GM21576 (cell line): ENCODE measurements around the gene ARHGAP40.

Source experiments
- ATAC-seq: cut with Tn5 transposase; IDR thresholded peaks from one replicate; pipeline ENCODE4 v1.9.1; 2021; ENCODE audit warnings: mild to moderate bottlenecking, moderate library complexity; ENCODE audit not compliant: unreplicated experiment

ARHGAP40 gene

GRCh38 chr20:38601216-38602184, at the start of gene ARHGAP40:
Gene ARHGAP40 (plus strand): TSS chr20:38601809.
- no peak for ATAC-seq

- ATAC-seq: no peak
These were observed 46.6 kb upstream of the ARHGAP40 start for GRCh38 chr20:38554986-38555385.

GRCh38 chr20:38555395-38555794, 46.2 kb upstream of the ARHGAP40 start:
- ATAC-seq: no peak

- no peak for ATAC-seq
These were observed 44.4 kb upstream of the ARHGAP40 start for GRCh38 chr20:38557174-38557573.

- no peak for ATAC-seq
These were observed 42.8 kb upstream of the ARHGAP40 start for GRCh38 chr20:38558596-38559360.

GRCh38 chr20:38559764-38560163, 41.8 kb upstream of the ARHGAP40 start:
- no peak for ATAC-seq

- ATAC-seq: no peak
These were observed 37.7 kb upstream of the ARHGAP40 start for GRCh38 chr20:38563802-38564431.

- ATAC-seq: no peak
These were observed 36.9 kb upstream of the ARHGAP40 start for GRCh38 chr20:38564680-38565079.

GRCh38 chr20:38566036-38566598, 35.5 kb upstream of the ARHGAP40 start:
- ATAC-seq: no peak

GRCh38 chr20:38569747-38570525, 31.7 kb upstream of the ARHGAP40 start:
- ATAC-seq: no peak

- ATAC-seq: no peak
These were observed 28.2 kb upstream of the ARHGAP40 start for GRCh38 chr20:38573413-38573812.

- ATAC-seq: no peak
These were observed 22.2 kb upstream of the ARHGAP40 start for GRCh38 chr20:38579219-38579910.

GRCh38 chr20:38579921-38580320, 21.7 kb upstream of the ARHGAP40 start:
- ATAC-seq: no peak

GRCh38 chr20:38581013-38581412, 20.6 kb upstream of the ARHGAP40 start, which contains the start of gene ADIG:
Gene ADIG (plus strand): TSS chr20:38581197. CDS start chr20:38581251, 54 bp downstream.
- no peak for ATAC-seq

GRCh38 chr20:38581830-38582358, 19.7 kb upstream of the ARHGAP40 start:
- no peak for ATAC-seq

GRCh38 chr20:38583306-38583705, 18.3 kb upstream of the ARHGAP40 start:
- no peak for ATAC-seq

GRCh38 chr20:38584099-38584763, 17.4 kb upstream of the ARHGAP40 start:
- no peak for ATAC-seq

- ATAC-seq: no peak
These were observed 16.0 kb upstream of the ARHGAP40 start for GRCh38 chr20:38585404-38586180.
